Smooth muscle cell (in vitro differentiated cells): ENCODE data around the gene SEL1L2. TPM values are rescaled to one million over a fixed set of nuclear protein-coding genes. Genes with fewer than 3 reads are reported as not detected.

Source experiments
- DNase-seq: peaks from one replicate; lab custom pipeline; 2025; ENCODE audit not compliant: unreplicated experiment; lab: John Stamatoyannopoulos, UW
- H2AFZ ChIP-seq: fragments of 200-600 bp; sonication (generic); 2 replicates; pipeline ENCODE4 v1.6.0; 2016; ENCODE audit warnings: antibody characterized with exemption, low read depth, mild to moderate bottlenecking
- H3F3A ChIP-seq: fragments of 200-600 bp; sonication (generic); 2 replicates; pipeline ENCODE4 v1.6.0; 2017; ENCODE audit warnings: antibody characterized with exemption, low read depth
- H3K27ac ChIP-seq: fragments of 200-600 bp; sonication (generic); 2 replicates; pipeline ENCODE4 v1.5.1; 2016; ENCODE audit warnings: low read depth, mild to moderate bottlenecking
- H3K27me3 ChIP-seq: fragments of 200-600 bp; sonication (generic); 2 replicates; pipeline ENCODE4 v1.6.1; 2016; ENCODE audit warnings: low read depth, mild to moderate bottlenecking
- H3K36me3 ChIP-seq: fragments of 200-600 bp; sonication (generic); 2 replicates; pipeline ENCODE4 v1.5.1; 2016; ENCODE audit warnings: low read depth
- H3K4me1 ChIP-seq: fragments of 200-600 bp; sonication (generic); 2 replicates; pipeline ENCODE4 v1.5.1; 2016; ENCODE audit warnings: low read depth
- H3K4me2 ChIP-seq: fragments of 200-600 bp; sonication (generic); 2 replicates; pipeline ENCODE4 v1.6.0; 2016; ENCODE audit warnings: mild to moderate bottlenecking
- H3K4me3 ChIP-seq: fragments of 200-600 bp; sonication (generic); 2 replicates; pipeline ENCODE4 v1.5.1; 2016; ENCODE audit warnings: mild to moderate bottlenecking
- H3K79me2 ChIP-seq: fragments of 200-600 bp; sonication (generic); 2 replicates; pipeline ENCODE4 v1.6.0; 2016; ENCODE audit warnings: low read depth, mild to moderate bottlenecking
- H3K9ac ChIP-seq: fragments of 200-600 bp; sonication (generic); 2 replicates; pipeline ENCODE4 v1.6.0; 2016; ENCODE audit warnings: low read depth
- H3K9me3 ChIP-seq: fragments of 200-600 bp; sonication (generic); replicated peaks from 2 replicates; pipeline ENCODE4 v1.5.1; 2016; ENCODE audit warnings: low read depth
- H4K20me1 ChIP-seq: fragments of 200-600 bp; sonication (generic); 2 replicates; pipeline ENCODE4 v1.6.0; 2016; ENCODE audit warnings: low read depth
- CTCF ChIP-seq: fragments of 200-600 bp; sonication (generic); IDR thresholded peaks from 2 replicates; pipeline ENCODE4 v1.5.1; 2017; ENCODE audit warnings: borderline replicate concordance, mild to moderate bottlenecking, antibody characterized with exemption; ENCODE audit not compliant: insufficient read depth, poor library complexity, severe bottlenecking
- WGBS: methylation state at CpG from one replicate; pipeline ENCODE4 v1.1.7; 2016; ENCODE audit warnings: low lambda C conversion rate; 5-methylcytosine and 5-hydroxymethylcytosine counted together
- polyA plus RNA-seq: library from polyadenylated mRNA; unstranded; fragments of >200 nt; fragmentation: Nextera tagmentation; extraction: Ambion mirVana; gene quantifications from 2 replicates; pipeline ENCODE4 v1.2.1, GENCODE V29; 2016
- total RNA-seq: library from RNA; depleted of rRNA; stranded (reverse); fragments of >200 nt; gene quantifications from 2 replicates; pipeline ENCODE4 v1.2.3, GENCODE V29; 2014

Gene SEL1L2
- total and polyA plus RNA-seq, 2 experiments from 2014 or later = not detected

DNA sequence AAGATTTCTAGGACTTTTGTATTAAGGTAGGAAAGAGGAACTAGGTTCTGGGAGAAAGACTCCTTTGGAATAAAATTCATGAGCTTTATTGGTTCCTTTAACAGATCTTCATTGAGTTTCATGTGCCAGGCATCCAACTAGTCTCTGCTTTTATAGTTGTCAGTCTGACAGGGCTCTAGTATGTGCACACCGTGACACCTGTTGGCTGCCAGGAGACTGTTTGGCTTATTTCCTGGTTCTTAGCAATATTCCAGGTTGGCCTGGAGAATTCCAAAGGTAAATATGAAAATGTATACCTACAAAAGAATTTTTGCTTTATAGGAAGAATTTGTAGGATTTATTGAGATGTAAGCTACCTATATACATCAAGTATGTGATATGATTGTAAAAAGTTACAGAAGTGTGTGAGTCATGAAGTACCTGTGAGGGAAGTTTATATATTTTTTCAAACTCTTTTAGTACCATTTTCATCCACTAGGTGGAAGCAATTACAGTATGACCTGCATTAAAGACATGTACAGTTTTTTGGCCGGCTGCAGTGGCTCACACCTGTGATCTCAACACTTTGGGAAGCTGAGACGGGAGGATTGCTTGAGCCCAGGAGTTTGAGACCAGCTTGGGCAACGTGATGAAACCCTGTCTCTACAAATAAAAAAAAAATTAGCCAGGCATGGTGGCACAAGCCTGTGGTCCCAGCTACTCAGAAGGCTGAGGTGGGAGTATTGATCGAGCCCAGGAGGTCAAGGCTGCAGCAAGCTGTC, 170.3 kb downstream of the SEL1L2 start:
- Histone ChIP-seq H3K36me3 (peaks cover 7% of the 10 kb centered on the region), H3K27me3 (no peaks in the 10 kb centered on the region), H3K27ac (no peak overlapping the region), H3K4me1 (no peaks in the 10 kb centered on the region), H3K9me3 (no peaks in the 10 kb centered on the region), H4K20me1 (peaks cover 6% of the 10 kb centered on the region), H3K79me2 (no peaks in the 10 kb centered on the region), H3K9ac (no peak overlapping the region), H3K4me2 (no peak overlapping the region), H3K4me3 (no peak overlapping the region), H2AFZ (no peak overlapping the region), H3F3A (no peaks in the 10 kb centered on the region)
- 56% methylated on average over 5 of the region's 5 CpGs for WGBS
- TF ChIP-seq CTCF = peak; percentile 58
- no peak for DNase-seq

- Histone ChIP-seq H3K36me3 (peaks cover 21% of the 10 kb centered on the region), H3K27ac (no peak overlapping the region)
- DNase-seq = no peak
Observed at GRCh38 chr20:13817342-13817741, 173.1 kb downstream of the SEL1L2 start.

DNA sequence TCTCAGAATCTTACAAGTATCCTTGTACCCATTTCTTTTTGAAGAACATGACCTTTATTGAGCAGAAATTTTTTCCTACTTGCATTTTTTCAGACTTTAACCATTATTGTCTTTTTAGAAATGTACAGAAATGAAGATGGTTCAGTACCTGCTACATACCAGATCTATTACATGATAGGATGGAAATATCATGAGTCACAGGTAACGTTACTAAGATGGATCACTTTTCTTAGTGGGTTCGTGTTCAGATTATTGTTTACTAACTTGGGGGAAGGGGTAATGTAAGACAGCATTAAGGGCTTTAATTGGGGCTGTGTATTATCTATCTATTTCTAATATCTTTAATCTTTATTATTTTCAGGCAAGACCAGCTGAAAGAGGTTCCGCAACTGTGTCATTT, 173.7 kb downstream of the SEL1L2 start:
- H3K4me3 ChIP-seq = no peak overlapping the region
- TF ChIP-seq CTCF = no peak
- H3K27me3 ChIP-seq = no peaks in the 10 kb centered on the region
- DNase-seq = no peak
- no peaks in the 10 kb centered on the region for H3K4me1 ChIP-seq
- no peaks in the 10 kb centered on the region for H3F3A ChIP-seq
- peaks cover 6% of the 10 kb centered on the region for H4K20me1 ChIP-seq
- H3K36me3 ChIP-seq = peaks cover 21% of the 10 kb centered on the region
- H3K79me2 ChIP-seq = no peaks in the 10 kb centered on the region
- H2AFZ ChIP-seq = no peak overlapping the region
- H3K4me2 ChIP-seq = no peak overlapping the region
- WGBS = 90% methylated on average over 3 of the region's 3 CpGs
- no peak overlapping the region for H3K27ac ChIP-seq
- no peaks in the 10 kb centered on the region for H3K9me3 ChIP-seq
- no peak overlapping the region for H3K9ac ChIP-seq

More at GRCh38 chr20:13817342-13817741, 173.1 kb downstream of the SEL1L2 start:
- H2AFZ ChIP-seq = no peak overlapping the region
- no peaks in the 10 kb centered on the region for H3F3A ChIP-seq
- no peak for TF ChIP-seq CTCF
- H3K4me3 ChIP-seq = no peak overlapping the region
- H3K4me2 ChIP-seq = no peak overlapping the region
- H3K9ac ChIP-seq = no peak overlapping the region
- no peaks in the 10 kb centered on the region for H3K79me2 ChIP-seq
- H3K27me3 ChIP-seq = no peaks in the 10 kb centered on the region
- H3K4me1 ChIP-seq = no peaks in the 10 kb centered on the region
- no peaks in the 10 kb centered on the region for H3K9me3 ChIP-seq
- H4K20me1 ChIP-seq = peaks cover 6% of the 10 kb centered on the region

GRCh38 chr20:13814672-13815071, 175.7 kb downstream of the SEL1L2 start:
- 97% methylated on average over 4 of the region's 4 CpGs for WGBS
- no peaks in the 10 kb centered on the region for H3K4me1 ChIP-seq
- no peak overlapping the region for H3K27ac ChIP-seq
- no peaks in the 10 kb centered on the region for H3K9me3 ChIP-seq
- no peak for DNase-seq
- no peak overlapping the region for H3K9ac ChIP-seq
- no peak overlapping the region for H2AFZ ChIP-seq
- no peak overlapping the region for H3K4me2 ChIP-seq
- TF ChIP-seq CTCF = no peak
- H4K20me1 ChIP-seq = peaks cover 2% of the 10 kb centered on the region
- no peaks in the 10 kb centered on the region for H3K27me3 ChIP-seq
- H3K79me2 ChIP-seq = no peaks in the 10 kb centered on the region
- H3K4me3 ChIP-seq = no peak overlapping the region
- peaks cover 27% of the 10 kb centered on the region for H3K36me3 ChIP-seq
- H3F3A ChIP-seq = no peaks in the 10 kb centered on the region
